Calu3 (cell line): ENCODE measurements around the gene ABCC10. TPM values are rescaled to one million over a fixed set of nuclear protein-coding genes. Genes with fewer than 3 reads are reported as not detected.

Experiments
- BruUV-seq: library from RNA; stranded (reverse); fragments of 400-500 nt; replicated peaks from 2 replicates; lab custom pipeline; 2021; lab: Mats Ljungman, UMichigan
- CTCF ChIA-PET: fragments of 300-600 bp; sonication (Branson Sonifier 250); formaldehyde crosslinking; loops from one replicate; lab custom pipeline; 2022; ENCODE audit warnings: antibody characterized with exemption; lab: Charles Lee
- DNase-seq: peaks from one replicate; pipeline ENCODE4 v3.0.0; 2022
- H3K27ac Mint-ChIP-seq: one replicate; pipeline ENCODE4 v1.8.0; 2022; ENCODE audit warnings: mixed read lengths; ENCODE audit not compliant: unreplicated experiment
- H3K27me3 Mint-ChIP-seq: one replicate; pipeline ENCODE4 v1.8.0; 2022; ENCODE audit warnings: mixed read lengths; ENCODE audit not compliant: unreplicated experiment
- H3K36me3 Mint-ChIP-seq: one replicate; pipeline ENCODE4 v1.8.0; 2022; ENCODE audit warnings: mild to moderate bottlenecking, moderate library complexity, mixed read lengths; ENCODE audit not compliant: insufficient read depth, unreplicated experiment
- H3K4me1 Mint-ChIP-seq: one replicate; pipeline ENCODE4 v1.8.0; 2022; ENCODE audit warnings: mild to moderate bottlenecking, low read depth, mixed read lengths; ENCODE audit not compliant: unreplicated experiment
- H3K4me3 Mint-ChIP-seq: one replicate; pipeline ENCODE4 v1.8.0; 2022; ENCODE audit warnings: mild to moderate bottlenecking, low read depth, moderate library complexity, mixed read lengths; ENCODE audit not compliant: unreplicated experiment
- H3K9me3 Mint-ChIP-seq: one replicate; pipeline ENCODE4 v1.8.0; 2022; ENCODE audit warnings: low read depth, mixed read lengths; ENCODE audit not compliant: unreplicated experiment
- intact Hi-C: fragments of 100-400 bp; cut with micrococcal nuclease; formaldehyde crosslinking; loops from one replicate; pipeline ENCODE4 v1.10.0; 2022; ENCODE audit not compliant: unreplicated experiment
- total RNA-seq: library from RNA; stranded (reverse); gene quantifications from 2 replicates; pipeline ENCODE4 v1.2.3, GENCODE V29; 2022
- TF ChIP-seq, protein P1 (sequence below): fragments of 200-600 bp; IDR thresholded peaks from one replicate; pipeline ENCODE4 v1.8.0; 2022; ENCODE audit warnings: antibody characterized with exemption; ENCODE audit not compliant: unreplicated experiment

Gene ABCC10
- total RNA-seq, 1 experiment from 2014 or later, result 53.0 TPM

DNA sequence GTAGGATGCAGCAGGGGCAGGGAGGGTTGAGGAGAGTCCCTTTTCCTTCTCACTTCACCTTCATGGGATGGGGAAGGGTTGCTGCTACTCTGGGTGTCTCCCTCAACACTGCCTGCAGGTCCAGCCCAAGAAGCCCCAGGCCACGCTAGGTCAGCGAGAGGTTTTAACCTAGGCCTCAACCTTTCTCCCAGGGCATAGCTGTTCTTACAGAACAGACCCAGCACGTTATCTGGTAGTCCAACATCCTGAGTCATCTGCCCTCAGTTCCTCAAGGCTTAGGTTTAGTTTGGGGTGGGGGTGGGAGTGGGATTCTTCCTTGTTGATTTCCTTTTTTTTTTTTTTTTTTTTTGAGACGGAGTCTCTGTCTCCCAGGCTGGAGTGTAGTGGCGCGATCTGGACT lies 67.0 kb downstream of the ABCC10 start:
- Mint-ChIP-seq H3K27me3 (no peaks in the 10 kb centered on the region), H3K9me3 (no peaks in the 10 kb centered on the region), H3K4me1 (peaks cover 42% of the 10 kb centered on the region), H3K36me3 (peaks cover 23% of the 10 kb centered on the region), H3K4me3 (no peak overlapping the region), H3K27ac (no peak overlapping the region)
- no TSS peak for BruUV-seq
- TF ChIP-seq, protein P1, sequence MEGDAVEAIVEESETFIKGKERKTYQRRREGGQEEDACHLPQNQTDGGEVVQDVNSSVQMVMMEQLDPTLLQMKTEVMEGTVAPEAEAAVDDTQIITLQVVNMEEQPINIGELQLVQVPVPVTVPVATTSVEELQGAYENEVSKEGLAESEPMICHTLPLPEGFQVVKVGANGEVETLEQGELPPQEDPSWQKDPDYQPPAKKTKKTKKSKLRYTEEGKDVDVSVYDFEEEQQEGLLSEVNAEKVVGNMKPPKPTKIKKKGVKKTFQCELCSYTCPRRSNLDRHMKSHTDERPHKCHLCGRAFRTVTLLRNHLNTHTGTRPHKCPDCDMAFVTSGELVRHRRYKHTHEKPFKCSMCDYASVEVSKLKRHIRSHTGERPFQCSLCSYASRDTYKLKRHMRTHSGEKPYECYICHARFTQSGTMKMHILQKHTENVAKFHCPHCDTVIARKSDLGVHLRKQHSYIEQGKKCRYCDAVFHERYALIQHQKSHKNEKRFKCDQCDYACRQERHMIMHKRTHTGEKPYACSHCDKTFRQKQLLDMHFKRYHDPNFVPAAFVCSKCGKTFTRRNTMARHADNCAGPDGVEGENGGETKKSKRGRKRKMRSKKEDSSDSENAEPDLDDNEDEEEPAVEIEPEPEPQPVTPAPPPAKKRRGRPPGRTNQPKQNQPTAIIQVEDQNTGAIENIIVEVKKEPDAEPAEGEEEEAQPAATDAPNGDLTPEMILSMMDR, result no peak
- no peak for DNase-seq
- intact Hi-C loops, result no loop called here
- CTCF ChIA-PET, result interaction anchor here (0.6 to 2.2 kb wide), 4 partner anchors 10 to 332 kb away, joined by 3 to 7 read pairs (median 4); partner anchors contain the start of gene TJAP1

DNA sequence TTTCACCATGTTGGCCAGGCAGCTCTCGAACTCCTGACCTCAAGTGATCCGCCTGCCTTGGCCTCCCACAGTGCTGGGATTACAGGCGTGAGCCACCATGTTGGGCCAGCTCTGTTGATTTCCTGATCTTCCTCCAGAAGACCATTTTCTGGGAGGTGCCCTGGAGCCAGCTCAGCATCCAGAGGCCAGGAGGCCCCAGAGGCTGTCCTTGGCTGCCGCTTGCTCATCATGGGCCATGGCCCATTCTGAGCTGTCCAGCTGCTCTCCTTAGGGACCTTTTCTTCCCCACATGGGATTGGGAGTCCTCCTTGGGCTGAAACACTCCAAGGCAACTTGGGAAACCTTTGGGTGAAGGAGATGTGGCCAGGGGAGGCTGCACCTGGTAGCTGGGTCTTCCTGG lies 67.4 kb downstream of the ABCC10 start:
- CTCF ChIA-PET, result interaction anchor here (1.0 to 2.2 kb wide), 4 partner anchors 10 to 24 kb away, joined by 3 to 7 read pairs (median 3); partner anchors contain the start of gene TJAP1
- Mint-ChIP-seq H3K27me3 (no peaks in the 10 kb centered on the region), H3K4me3 (no peak overlapping the region), H3K27ac (no peak overlapping the region), H3K9me3 (no peaks in the 10 kb centered on the region), H3K36me3 (peaks cover 28% of the 10 kb centered on the region), H3K4me1 (peaks cover 42% of the 10 kb centered on the region)
- intact Hi-C loops, result no loop called here
- BruUV-seq, result no TSS peak
- DNase-seq, result no peak
- TF ChIP-seq, protein P1, result no peak

DNA sequence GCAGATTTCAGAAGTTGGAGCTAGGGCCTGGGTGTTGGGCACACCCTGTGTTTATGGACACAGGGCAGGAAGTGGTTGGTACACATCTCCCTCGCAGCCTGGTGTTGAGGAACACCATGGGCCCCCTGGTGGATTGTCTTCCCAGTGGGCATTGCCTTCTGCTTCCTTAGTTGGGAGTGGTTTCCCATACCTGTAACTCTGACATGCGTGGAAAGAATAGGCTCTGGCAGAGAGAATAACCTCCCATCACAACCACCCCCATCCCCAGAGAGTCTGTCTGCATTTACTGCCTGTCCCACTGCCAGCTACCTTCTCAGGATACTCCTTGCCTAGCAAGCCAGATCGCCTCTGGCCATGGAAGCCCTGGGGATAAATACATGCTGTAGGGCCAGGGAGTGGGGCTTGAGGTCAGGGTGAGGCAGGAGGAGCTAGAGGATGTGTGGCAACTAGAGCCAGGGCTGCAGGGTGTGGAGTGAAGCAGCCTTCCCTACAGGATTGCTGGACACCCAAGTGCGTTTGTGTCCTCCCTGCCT lies 68.1 kb downstream of the ABCC10 start:
- peak; percentile 51 for DNase-seq
- Mint-ChIP-seq H3K36me3 (peaks cover 33% of the 10 kb centered on the region), H3K4me1 (peaks cover 42% of the 10 kb centered on the region), H3K9me3 (no peaks in the 10 kb centered on the region), H3K27me3 (no peaks in the 10 kb centered on the region), H3K27ac (no peak overlapping the region), H3K4me3 (no peak overlapping the region)
- TF ChIP-seq, protein P1, result peak; percentile 37
- no TSS peak for BruUV-seq
- intact Hi-C loops, result no loop called here
- CTCF ChIA-PET, result interaction anchor here (1.0 to 2.2 kb wide), 9 partner anchors 8 to 266 kb away, joined by 3 to 12 read pairs (median 3); partner anchors contain the start of genes DLK2, DNPH1 and TJAP1

DNA sequence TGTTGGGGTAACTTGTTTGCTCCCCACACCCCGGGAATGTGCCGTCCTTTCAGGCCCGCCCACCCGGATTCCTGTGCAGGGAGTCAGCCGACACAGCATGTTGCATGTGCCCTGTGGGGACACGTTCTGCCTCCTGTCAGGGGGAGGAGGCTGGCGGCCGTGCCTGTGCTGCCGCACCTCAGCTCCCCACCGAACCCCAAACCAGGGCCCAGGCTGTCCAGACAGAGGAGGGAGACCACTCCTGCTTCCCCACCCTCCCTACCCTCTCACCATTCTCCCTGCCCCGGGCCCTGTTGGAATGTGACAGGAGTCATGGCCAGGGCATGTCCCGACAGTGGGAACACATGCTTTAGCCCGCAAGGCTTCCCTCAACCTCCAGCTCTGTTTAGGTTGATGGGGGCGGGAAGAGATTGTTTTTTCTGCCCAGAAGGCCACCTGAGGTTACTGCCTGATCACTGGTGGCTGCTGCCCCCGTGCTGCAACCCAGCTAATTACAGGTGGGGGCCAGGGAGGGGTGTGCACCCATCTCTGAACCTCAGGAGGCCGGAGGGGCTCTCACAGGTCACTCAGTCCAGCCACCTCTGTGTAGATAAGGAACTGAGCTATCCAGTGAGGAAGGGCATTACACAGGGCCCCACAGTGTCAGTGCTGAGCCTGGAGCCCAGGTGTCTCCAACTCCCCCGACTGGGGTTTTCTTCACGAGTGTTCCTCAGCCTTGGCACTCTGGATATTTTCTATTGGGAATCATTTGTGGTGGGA lies 69.2 kb downstream of the ABCC10 start:
- CTCF ChIA-PET, result interaction anchor here (0.6 to 1.7 kb wide), 15 partner anchors 9 to 314 kb away, joined by 3 to 12 read pairs (median 4); partner anchors contain the start of genes CUL9, DLK2, DNPH1 and LRRC73
- H3K27ac Mint-ChIP-seq, result no peak overlapping the region
- BruUV-seq, result no TSS peak
- H3K27me3 Mint-ChIP-seq, result no peaks in the 10 kb centered on the region
- intact Hi-C loops, result loop anchor here (1.0 to 2.0 kb wide), 2 partner anchors 60 to 110 kb away; no protein-coding TSS in a partner anchor
- H3K4me1 Mint-ChIP-seq, result peaks cover 42% of the 10 kb centered on the region
- no peak overlapping the region for H3K4me3 Mint-ChIP-seq
- H3K9me3 Mint-ChIP-seq, result no peaks in the 10 kb centered on the region
- TF ChIP-seq, protein P1, result peak; percentile 89
- H3K36me3 Mint-ChIP-seq, result peaks cover 42% of the 10 kb centered on the region
- DNase-seq, result peak; percentile 75
